NCI-H1436 (cell line): ENCODE measurements around the gene CBX6.
A peak's percentile ranks its signal among the peaks of the same experiment; 100 is the strongest.
"Not testable (repeated sequence)": the region's sequence is repeated elsewhere in the genome, so short reads cannot be mapped to it uniquely, and the experiment has no call there.

ENCODE experiments used
- DNase-seq: peaks from one replicate; lab custom pipeline; 2025; lab: John Stamatoyannopoulos, UW

The CBX6 gene

GRCh38 chr22:38861170-38861876, 10.7 kb downstream of the CBX6 start:
- DNase-seq, result no peak

- no peak for DNase-seq
Measured at GRCh38 chr22:38860283-38861169, 11.5 kb downstream of the CBX6 start.

GRCh38 chr22:38859581-38860282, 12.3 kb downstream of the CBX6 start:
- no peak for DNase-seq

DNA sequence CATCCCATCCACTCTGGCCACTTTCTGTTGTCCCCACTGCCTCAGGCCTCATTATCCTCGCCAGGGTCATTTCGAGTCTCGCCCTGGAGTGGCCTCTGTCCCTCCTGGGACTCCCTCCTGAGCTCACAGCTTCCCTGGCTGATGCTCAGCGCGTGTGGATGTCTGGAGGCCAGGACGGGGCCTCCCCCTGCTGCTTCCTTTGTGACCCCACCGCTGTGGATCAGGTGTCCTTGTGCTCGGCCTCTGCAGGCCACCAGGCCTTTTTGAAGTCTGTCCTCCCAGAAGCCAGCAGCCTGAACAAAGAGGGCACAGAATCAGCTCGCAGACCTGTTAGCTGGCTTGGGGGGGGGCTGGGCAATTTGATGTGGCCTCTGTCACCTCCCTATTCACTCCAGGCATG, 13.5 kb downstream of the CBX6 start:
- no peak for DNase-seq

DNA sequence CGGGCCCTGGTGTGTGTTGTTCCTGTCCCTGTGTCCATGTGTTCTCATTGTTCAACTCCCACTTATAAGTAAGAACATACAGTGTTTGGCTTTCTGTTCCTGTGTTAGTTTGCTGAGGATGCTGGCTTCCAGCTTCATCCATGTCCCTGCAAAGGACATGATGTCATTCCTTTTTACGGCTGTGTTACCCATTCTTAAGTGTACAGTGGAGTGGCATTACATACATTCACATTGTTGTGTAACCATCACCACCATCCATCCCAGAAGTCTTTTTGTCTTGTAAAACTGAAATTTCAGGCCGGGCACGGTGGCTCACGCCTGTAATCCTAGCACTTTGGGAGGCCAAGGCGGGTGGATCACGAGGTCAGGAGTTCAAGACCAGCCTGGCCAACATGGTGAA, 17.5 kb downstream of the CBX6 start:
- DNase-seq, result not testable (repeated sequence)

DNA sequence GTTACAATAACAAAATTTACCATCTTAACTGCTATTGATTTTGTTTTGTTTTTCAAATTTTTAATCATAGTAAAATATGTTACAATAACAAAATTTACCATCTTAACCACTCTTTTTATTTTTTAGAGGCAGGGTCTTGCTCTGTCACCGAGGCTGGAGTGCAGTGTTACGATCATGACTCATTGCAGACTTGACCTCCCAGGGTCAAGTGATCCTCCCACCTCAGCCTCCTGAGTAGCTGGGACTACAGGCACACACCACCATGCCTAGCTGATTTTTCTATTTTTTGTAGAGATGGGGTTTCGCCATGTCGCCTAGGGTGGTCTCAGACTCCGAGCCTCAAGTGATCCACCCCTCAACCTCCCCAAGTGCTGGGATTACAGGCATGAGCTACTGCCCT, 18.1 kb downstream of the CBX6 start:
- DNase-seq, result not testable (repeated sequence)

DNA sequence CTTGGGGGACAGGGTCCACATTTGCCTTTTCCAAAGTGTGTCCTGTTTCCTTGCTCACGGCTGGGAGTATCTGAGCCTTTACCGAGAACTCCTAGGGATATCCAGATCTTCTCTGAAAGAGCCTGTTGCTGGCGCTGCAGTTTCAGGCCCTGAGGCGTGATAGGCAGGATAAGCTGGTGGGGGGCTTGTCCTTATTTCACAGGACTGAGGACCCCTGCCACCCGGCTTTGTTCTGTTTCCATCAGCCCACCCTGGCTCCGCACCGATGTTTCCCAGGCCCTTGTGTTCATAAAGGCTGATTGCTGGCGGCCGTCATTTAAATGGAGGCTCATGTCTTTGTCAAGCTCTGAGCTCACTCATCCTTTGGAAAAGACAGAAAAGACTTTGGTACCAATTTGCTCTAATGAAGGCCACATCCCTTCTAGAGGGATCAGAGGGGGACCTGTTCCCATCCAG, 18.8 kb downstream of the CBX6 start:
- DNase-seq, result no peak

GRCh38 chr22:38852522-38852921, 19.5 kb downstream of the CBX6 start:
- no peak for DNase-seq

DNA sequence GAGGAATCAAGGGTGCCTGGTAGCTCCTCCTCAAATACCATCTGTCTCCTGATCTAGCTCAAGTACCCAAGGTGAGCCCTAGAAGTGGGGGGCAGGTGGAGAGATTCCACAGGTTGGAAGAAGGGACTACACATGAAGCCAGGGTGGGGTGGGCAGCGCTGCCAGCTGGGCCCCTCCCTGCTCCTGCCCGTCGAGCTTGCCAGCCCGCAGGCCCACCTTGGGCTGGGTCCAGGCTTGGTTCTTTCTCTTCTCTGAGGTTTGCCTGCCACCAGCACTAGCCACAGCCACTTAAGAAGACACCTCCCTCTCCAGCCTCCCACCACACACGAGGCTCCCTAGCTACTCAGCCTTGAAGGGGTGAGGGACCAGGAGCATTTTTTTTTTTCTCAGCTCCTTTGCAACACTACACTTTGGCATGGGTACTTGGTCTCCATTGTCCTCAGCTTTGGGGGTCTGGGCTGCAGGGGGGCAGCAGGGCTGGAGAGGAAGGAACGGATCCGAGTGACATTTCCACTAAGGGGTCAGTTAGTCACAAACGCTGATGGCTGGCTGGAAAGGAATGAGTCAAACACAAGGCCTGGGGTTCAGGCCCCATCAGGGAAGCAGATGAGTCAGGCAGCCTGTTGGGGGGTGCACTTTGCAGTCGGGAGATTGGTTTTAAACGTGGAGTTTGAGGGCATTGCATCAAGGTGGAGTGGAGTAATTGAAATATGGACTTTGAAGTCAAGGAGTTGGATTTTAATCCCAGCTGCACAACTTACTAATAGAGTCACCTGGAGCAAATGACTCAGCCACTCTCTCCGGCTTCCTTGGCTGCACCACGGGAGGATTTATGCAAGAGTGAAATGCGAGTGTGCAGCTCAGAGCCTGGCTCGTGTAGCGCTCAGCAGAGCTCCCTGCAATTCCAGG, 20.8 kb downstream of the CBX6 start:
- DNase-seq, result no peak

DNA sequence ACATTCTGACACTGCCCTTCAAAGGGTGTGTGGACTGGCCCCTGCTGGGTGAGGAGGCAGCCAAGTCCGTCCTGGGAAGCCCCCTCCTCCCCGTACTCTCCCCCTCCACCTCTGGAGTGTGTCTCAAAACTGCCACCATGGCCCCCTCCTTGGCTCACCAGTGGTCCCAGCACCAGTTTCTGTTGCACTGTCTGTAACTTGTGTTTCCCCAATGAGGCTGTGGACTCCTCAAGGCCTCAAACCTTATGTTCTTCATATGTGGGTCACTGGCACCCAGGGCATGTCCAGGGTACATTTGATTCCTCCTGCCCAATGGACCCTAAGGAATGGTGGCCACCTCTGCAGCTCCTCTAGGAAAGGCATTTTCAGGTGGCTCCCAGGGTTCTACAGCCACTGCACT, 21.6 kb downstream of the CBX6 start:
- no peak for DNase-seq

GRCh38 chr22:38849811-38850210, 22.2 kb downstream of the CBX6 start:
- no peak for DNase-seq

DNA sequence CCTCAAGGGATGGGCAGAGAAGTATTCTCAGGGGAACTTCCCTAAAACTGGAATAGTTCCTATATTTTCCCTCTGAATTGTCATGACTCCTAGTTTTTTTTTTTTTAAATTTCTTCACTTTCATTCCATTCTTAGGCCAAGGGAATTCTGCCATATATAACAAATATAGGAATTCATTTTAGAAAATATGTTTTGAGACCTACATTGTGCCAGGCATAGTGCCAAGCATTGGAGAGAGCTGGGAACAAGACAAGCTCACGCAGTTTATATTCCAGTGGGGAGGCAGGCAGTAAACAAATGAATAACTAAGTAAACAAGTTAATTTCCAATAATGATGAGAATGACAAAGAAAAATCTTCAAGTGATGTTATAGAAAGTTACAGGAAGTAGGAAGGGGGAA, 25.6 kb downstream of the CBX6 start:
- no peak for DNase-seq

- no peak for DNase-seq
Measured at GRCh38 chr22:38845004-38845740, 26.8 kb downstream of the CBX6 start.

GRCh38 chr22:38844315-38845003, 27.6 kb downstream of the CBX6 start:
- no peak for DNase-seq

DNA sequence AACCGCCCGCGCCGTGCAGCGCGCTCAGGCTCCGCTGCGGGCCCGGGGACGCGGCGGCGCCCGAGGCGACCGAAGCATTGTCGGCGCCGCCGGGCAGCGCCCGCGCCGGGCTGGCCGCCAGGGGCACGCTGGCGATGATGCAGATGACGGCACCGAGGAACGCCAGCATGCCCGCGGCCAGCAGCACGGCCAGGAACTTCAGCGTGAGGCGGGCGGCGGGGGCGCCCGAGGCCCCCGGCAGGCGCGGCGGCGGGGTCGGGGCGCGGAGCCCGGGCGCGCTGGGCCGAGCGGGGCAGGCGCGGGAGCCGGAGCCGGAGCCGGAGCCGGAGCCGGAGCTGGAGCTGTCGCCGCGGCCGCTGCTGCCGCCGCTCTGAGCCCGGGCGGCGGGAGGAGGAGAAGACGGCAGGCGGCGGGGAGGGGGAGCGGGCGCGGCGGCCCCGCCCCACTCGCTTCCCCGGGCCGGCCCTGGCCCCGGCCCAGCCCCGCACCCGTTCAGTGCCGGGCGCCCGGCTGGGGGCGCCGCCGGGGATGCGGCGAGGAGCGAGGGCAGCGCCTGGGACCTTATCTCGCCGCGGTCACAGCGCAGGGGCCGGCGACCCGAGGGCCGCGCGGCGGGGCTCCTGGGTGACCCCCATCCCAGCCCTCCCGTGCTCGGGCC, 28.2 kb downstream of the CBX6 start, which contains the start of gene NPTXR:
Gene NPTXR (minus strand): TSS at position 372 of the 658 bp plus-strand sequence.
- peak; percentile 65 for DNase-seq

GRCh38 chr22:38843201-38843656, 28.8 kb downstream of the CBX6 start:
- peak; percentile 42 for DNase-seq

- DNase-seq, result no peak
Measured at GRCh38 chr22:38842512-38843200, 29.4 kb downstream of the CBX6 start.

GRCh38 chr22:38841635-38842034, 30.4 kb downstream of the CBX6 start:
- no peak for DNase-seq

DNA sequence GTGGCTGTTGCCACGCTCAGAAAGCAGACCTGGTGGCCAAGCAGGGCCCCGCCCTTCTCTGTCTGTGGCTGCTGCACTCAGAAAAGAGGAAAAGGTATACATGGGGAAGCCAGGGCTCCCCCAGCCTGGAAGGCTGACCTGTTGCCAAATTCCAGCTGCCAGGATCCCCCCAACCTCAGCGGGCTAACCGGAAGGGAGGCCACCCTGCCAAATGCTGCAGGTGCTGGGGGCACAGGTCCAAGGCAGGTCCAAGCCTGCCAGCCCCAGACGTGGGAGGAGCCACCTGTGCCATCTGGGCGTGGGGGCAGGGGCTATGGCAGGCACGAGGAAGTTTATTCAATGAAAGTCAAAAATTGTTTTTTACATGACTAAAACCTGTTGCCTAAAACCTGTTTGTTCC, 30.8 kb downstream of the CBX6 start:
- no peak for DNase-seq
